ENCODE results near the gene PIH1D1.

The PIH1D1 gene

GRCh38 chr19:49453013-49453756, 1.6 kb upstream of the PIH1D1 start, which contains the start of gene ALDH16A1 (continued):
- TF ChIP-seq ZBTB44 (tag by site-specific recombination; IDR thresholded peaks at IDR 0.05) (no peak), ZNF23 (tag by site-specific recombination; IDR thresholded peaks at IDR 0.05; ENCODE audit: borderline replicate concordance) (no peak), SP7 (tag by site-specific recombination; IDR thresholded peaks at IDR 0.05) (peak; percentile 59), ZNF362 (tag by site-specific recombination; IDR thresholded peaks at IDR 0.05) (no peak), ZNF214 (tag by site-specific recombination; IDR thresholded peaks at IDR 0.05; ENCODE audit: borderline replicate concordance) (no peak), ZNF311 (tag by site-specific recombination; IDR thresholded peaks at IDR 0.05; ENCODE audit: borderline replicate concordance) (no peak), YY1 (tag by site-specific recombination; IDR thresholded peaks at IDR 0.05) (no peak), ZNF776 (tag by site-specific recombination; IDR thresholded peaks at IDR 0.05; ENCODE audit: borderline replicate concordance) (no peak), ZBTB21 (tag by site-specific recombination; IDR thresholded peaks at IDR 0.05) (no peak), ZSCAN18 (tag by site-specific recombination; IDR thresholded peaks at IDR 0.05) (no peak), ZNF302 (tag by site-specific recombination; IDR thresholded peaks at IDR 0.05; ENCODE audit: low read depth) (no peak), ZFP69B (tag by site-specific recombination; IDR thresholded peaks at IDR 0.05) (peak; percentile 97), ZNF670 (tag by site-specific recombination; IDR thresholded peaks at IDR 0.05; ENCODE audit: low read depth) (no peak), ZNF112 (tag by site-specific recombination; IDR thresholded peaks at IDR 0.05) (no peak), ZNF266 (tag by site-specific recombination; IDR thresholded peaks at IDR 0.05; ENCODE audit: low read depth) (no peak), ZNF146 (tag by site-specific recombination; IDR thresholded peaks at IDR 0.05) (no peak), ZNF513 (tag by site-specific recombination; IDR thresholded peaks at IDR 0.05) (no peak), ZNF561 (tag by site-specific recombination; IDR thresholded peaks at IDR 0.05; ENCODE audit: borderline replicate concordance) (peak; percentile 73; the same call in 1 of the 2 replicates), SCRT1 (tag by site-specific recombination; IDR thresholded peaks at IDR 0.05; ENCODE audit: borderline replicate concordance) (no peak), SP2 (tag by site-specific recombination; IDR thresholded peaks at IDR 0.05) (peak; percentile 81), ZBTB20 (tag by site-specific recombination; IDR thresholded peaks at IDR 0.05) (peak; percentile 48; the same call in 1 of the 2 replicates), ZNF580 (tag by site-specific recombination; IDR thresholded peaks at IDR 0.05) (no peak), BCL6B (tag by site-specific recombination; IDR thresholded peaks at IDR 0.05) (no peak), ZNF366 (tag by site-specific recombination; conservative IDR thresholded peaks at IDR 0.05) (0 out of 2 replicates have a peak, but pooled peaks have one; percentile 41), ZNF132 (tag by site-specific recombination; IDR thresholded peaks at IDR 0.05; ENCODE audit: borderline replicate concordance) (no peak), GLIS2 (tag by site-specific recombination; IDR thresholded peaks at IDR 0.05) (no peak), ZNF2 (tag by site-specific recombination; IDR thresholded peaks at IDR 0.05) (no peak), ZNF202 (tag by site-specific recombination; IDR thresholded peaks at IDR 0.05; ENCODE audit: borderline replicate concordance) (no peak), ZNF324 (tag by site-specific recombination; IDR thresholded peaks at IDR 0.05) (no peak; the same call in 1 of the 2 replicates), SETDB1 (IDR thresholded peaks at IDR 0.05; ENCODE audit: insufficient read length, low read length) (no peak), ZNF830 (tag by site-specific recombination; IDR thresholded peaks at IDR 0.05; ENCODE audit: low read depth) (no peak), ZSCAN4 (tag by site-specific recombination; IDR thresholded peaks at IDR 0.05) (no peak)
